Panc1 (cell line): ENCODE data around the gene HRH2. TPM values are rescaled to one million over a fixed set of nuclear protein-coding genes. Genes with fewer than 3 reads are reported as not detected.

Experiments used
- ATAC-seq: fragments of 200-7000 bp; cut with Tn5 transposase; 2 replicates; pipeline ENCODE4 v1.9.1; 2020; ENCODE audit warnings: mild to moderate bottlenecking, moderate library complexity
- BruUV-seq: library from RNA; stranded (reverse); fragments of 400-500 nt; replicated peaks from 2 replicates; lab custom pipeline; 2021; lab: Mats Ljungman, UMichigan
- CTCF ChIA-PET: fragments of 300-600 bp; sonication (Branson Sonifier 250); formaldehyde crosslinking; loops from one replicate; lab custom pipeline; 2022; ENCODE audit warnings: antibody characterized with exemption; lab: Charles Lee
- POLR2A ChIA-PET: fragments of 300-600 bp; sonication (Branson Sonifier 250); formaldehyde crosslinking; loops from one replicate; lab custom pipeline; 2022; ENCODE audit warnings: antibody characterized with exemption; lab: Charles Lee
- DNase-seq: peaks from one replicate; pipeline ENCODE4 v3.0.0-alpha.2; 2010; ENCODE audit warnings: low read depth, low spot score
- H3K27ac ChIP-seq: 2 replicates; pipeline ENCODE4 v1.5.1; 2011; ENCODE audit warnings: mild to moderate bottlenecking, low read length, inconsistent platforms
- H3K27me3 ChIP-seq: fragments of 200-500 bp; sonication (Bioruptor generic); 2 replicates; pipeline ENCODE4 v1.6.0; 2014; ENCODE audit warnings: low read length, inconsistent platforms; ENCODE audit not compliant: control insufficient read depth, insufficient read depth
- H3K36me3 ChIP-seq: fragments of 200-500 bp; sonication (Bioruptor generic); 2 replicates; pipeline ENCODE4 v1.5.1; 2014; ENCODE audit warnings: inconsistent platforms, mild to moderate bottlenecking, low read length, moderate library complexity; ENCODE audit not compliant: control insufficient read depth, insufficient read depth
- H3K4me1 ChIP-seq: 2 replicates; pipeline ENCODE4 v1.5.1; 2011; ENCODE audit warnings: inconsistent platforms, mild to moderate bottlenecking, low read length, moderate library complexity; ENCODE audit not compliant: control insufficient read depth, insufficient read depth
- H3K4me3 ChIP-seq, 2 experiments: 2 replicates each; pipeline ENCODE4 v1.5.1; 2011 to 2012; ENCODE audit warnings: low read depth in 2 of 2, low read length in 2 of 2, mild to moderate bottlenecking in 2 of 2, inconsistent platforms in 1 of 2, moderate library complexity in 1 of 2
- H3K9me3 ChIP-seq: fragments of 200-500 bp; sonication (Bioruptor generic); 2 replicates; pipeline ENCODE4 v1.5.1; 2014; ENCODE audit warnings: low read depth, mild to moderate bottlenecking, inconsistent platforms, low read length, moderate library complexity; ENCODE audit not compliant: control insufficient read depth, insufficient read depth
- POLR2AphosphoS5 ChIP-seq: IDR thresholded peaks from 2 replicates; pipeline ENCODE4 v1.6.1; 2012; ENCODE audit warnings: mild to moderate bottlenecking, low read depth, low read length, moderate library complexity
- SIN3A ChIP-seq: IDR thresholded peaks from 2 replicates; pipeline ENCODE4 v1.6.1; 2012; ENCODE audit warnings: low read depth, mild to moderate bottlenecking, low read length, moderate library complexity, borderline replicate concordance; ENCODE audit not compliant: insufficient read depth
- TCF7L2 ChIP-seq: IDR thresholded peaks from 2 replicates; pipeline ENCODE4 v1.6.1; 2011; ENCODE audit warnings: mild to moderate bottlenecking, low read depth, low read length, inconsistent platforms
- in situ Hi-C: cut with HindIII; loops from 2 replicates; pipeline ENCODE4 v1.10.0; 2016; ENCODE audit warnings: low sequenced_read_pairs, low pct_unique_long_range_greater_than_20kb
- intact Hi-C: fragments of 100-400 bp; cut with micrococcal nuclease; formaldehyde crosslinking; loops from one replicate; pipeline ENCODE4 v1.10.0; 2022; ENCODE audit not compliant: unreplicated experiment
- total RNA-seq: library from RNA; stranded (reverse); gene quantifications from one replicate; pipeline ENCODE4 v1.2.1, GENCODE V29; 2021; ENCODE audit not compliant: unreplicated experiment
- TF ChIP-seq, protein P1 (sequence below), 2 experiments: IDR thresholded peaks; 2 replicates each; pipeline ENCODE4 v1.6.1; 2011 to 2012; ENCODE audit warnings: low read depth in 2 of 2, control low read depth in 1 of 2, low read length in 1 of 2, mild to moderate bottlenecking in 1 of 2, moderate library complexity in 1 of 2; ENCODE audit not compliant: insufficient read depth in 1 of 2
- TF ChIP-seq, protein P2 (sequence below): fragments of 450-650 bp; IDR thresholded peaks from 2 replicates; pipeline ENCODE4 v1.5.1; 2017; ENCODE audit warnings: mild to moderate bottlenecking

Gene HRH2
- total RNA-seq, 1 experiment from 2014 or later = 0.33 TPM

- no peak for ATAC-seq
- no TSS peak for BruUV-seq
- H3K9me3 ChIP-seq = no peaks in the 10 kb centered on the region; the same call in 1 of the 2 replicates
- H3K4me1 ChIP-seq = no peaks in the 10 kb centered on the region
- no peak for DNase-seq
- H3K27ac ChIP-seq = no peak overlapping the region
- ChIA-PET POLR2A (no interaction called here), CTCF (interaction anchor here (0.5 kb wide), 1 partner anchor 13 kb away, joined by 5 read pairs; no protein-coding TSS in a partner anchor)
- no peak overlapping the region for H3K4me3 ChIP-seq
- intact Hi-C loops = no loop called here
- no peaks in the 10 kb centered on the region for H3K36me3 ChIP-seq
- TF ChIP-seq TCF7L2 = no peak
- TF ChIP-seq, protein P1, sequence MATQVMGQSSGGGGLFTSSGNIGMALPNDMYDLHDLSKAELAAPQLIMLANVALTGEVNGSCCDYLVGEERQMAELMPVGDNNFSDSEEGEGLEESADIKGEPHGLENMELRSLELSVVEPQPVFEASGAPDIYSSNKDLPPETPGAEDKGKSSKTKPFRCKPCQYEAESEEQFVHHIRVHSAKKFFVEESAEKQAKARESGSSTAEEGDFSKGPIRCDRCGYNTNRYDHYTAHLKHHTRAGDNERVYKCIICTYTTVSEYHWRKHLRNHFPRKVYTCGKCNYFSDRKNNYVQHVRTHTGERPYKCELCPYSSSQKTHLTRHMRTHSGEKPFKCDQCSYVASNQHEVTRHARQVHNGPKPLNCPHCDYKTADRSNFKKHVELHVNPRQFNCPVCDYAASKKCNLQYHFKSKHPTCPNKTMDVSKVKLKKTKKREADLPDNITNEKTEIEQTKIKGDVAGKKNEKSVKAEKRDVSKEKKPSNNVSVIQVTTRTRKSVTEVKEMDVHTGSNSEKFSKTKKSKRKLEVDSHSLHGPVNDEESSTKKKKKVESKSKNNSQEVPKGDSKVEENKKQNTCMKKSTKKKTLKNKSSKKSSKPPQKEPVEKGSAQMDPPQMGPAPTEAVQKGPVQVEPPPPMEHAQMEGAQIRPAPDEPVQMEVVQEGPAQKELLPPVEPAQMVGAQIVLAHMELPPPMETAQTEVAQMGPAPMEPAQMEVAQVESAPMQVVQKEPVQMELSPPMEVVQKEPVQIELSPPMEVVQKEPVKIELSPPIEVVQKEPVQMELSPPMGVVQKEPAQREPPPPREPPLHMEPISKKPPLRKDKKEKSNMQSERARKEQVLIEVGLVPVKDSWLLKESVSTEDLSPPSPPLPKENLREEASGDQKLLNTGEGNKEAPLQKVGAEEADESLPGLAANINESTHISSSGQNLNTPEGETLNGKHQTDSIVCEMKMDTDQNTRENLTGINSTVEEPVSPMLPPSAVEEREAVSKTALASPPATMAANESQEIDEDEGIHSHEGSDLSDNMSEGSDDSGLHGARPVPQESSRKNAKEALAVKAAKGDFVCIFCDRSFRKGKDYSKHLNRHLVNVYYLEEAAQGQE (IDR thresholded peaks at IDR 0.05; ENCODE audit: insufficient read depth in 1 of 2, low read depth in 2 of 2, low read length in 1 of 2) = no peak
- no peak for TF ChIP-seq SIN3A
- TF ChIP-seq POLR2AphosphoS5 = no peak
- TF ChIP-seq, protein P2, sequence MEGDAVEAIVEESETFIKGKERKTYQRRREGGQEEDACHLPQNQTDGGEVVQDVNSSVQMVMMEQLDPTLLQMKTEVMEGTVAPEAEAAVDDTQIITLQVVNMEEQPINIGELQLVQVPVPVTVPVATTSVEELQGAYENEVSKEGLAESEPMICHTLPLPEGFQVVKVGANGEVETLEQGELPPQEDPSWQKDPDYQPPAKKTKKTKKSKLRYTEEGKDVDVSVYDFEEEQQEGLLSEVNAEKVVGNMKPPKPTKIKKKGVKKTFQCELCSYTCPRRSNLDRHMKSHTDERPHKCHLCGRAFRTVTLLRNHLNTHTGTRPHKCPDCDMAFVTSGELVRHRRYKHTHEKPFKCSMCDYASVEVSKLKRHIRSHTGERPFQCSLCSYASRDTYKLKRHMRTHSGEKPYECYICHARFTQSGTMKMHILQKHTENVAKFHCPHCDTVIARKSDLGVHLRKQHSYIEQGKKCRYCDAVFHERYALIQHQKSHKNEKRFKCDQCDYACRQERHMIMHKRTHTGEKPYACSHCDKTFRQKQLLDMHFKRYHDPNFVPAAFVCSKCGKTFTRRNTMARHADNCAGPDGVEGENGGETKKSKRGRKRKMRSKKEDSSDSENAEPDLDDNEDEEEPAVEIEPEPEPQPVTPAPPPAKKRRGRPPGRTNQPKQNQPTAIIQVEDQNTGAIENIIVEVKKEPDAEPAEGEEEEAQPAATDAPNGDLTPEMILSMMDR = no peak
- in situ Hi-C loops = no loop called here
- H3K27me3 ChIP-seq = no peaks in the 10 kb centered on the region; the same call in 1 of the 2 replicates
These were observed 54.4 kb downstream of the HRH2 start for GRCh38 chr5:175712313-175712680.

- intact Hi-C loops = no loop called here
These were observed 54.8 kb downstream of the HRH2 start for GRCh38 chr5:175712681-175713085.

More at GRCh38 chr5:175712681-175713085, 54.8 kb downstream of the HRH2 start:
- ChIA-PET POLR2A (no interaction called here), CTCF (no interaction called here)
- no TSS peak for BruUV-seq
- TF ChIP-seq SIN3A (no peak), POLR2AphosphoS5 (no peak), TCF7L2 (no peak)
- TF ChIP-seq, protein P1 (IDR thresholded peaks at IDR 0.05; ENCODE audit: insufficient read depth in 1 of 2, low read depth in 2 of 2, low read length in 1 of 2) = no peak
- TF ChIP-seq, protein P2 = no peak
- in situ Hi-C loops = no loop called here
- Histone ChIP-seq H3K4me3 (no peak overlapping the region), H3K36me3 (no peaks in the 10 kb centered on the region), H3K4me1 (no peaks in the 10 kb centered on the region), H3K27me3 (no peaks in the 10 kb centered on the region; the same call in 1 of the 2 replicates), H3K27ac (no peak overlapping the region), H3K9me3 (no peaks in the 10 kb centered on the region; the same call in 1 of the 2 replicates)
- ATAC-seq = no peak
- no peak for DNase-seq
